Fibroblast of lung (primary cell): ENCODE data around the gene IMMP2L. TPM values are rescaled to one million over a fixed set of nuclear protein-coding genes. Genes with fewer than 3 reads are reported as not detected.

Experiments used
- DNase-seq, 2 donors: peaks; one replicate each; pipeline versions ENCODE4 v3.0.0 to v3.0.0-alpha.2; 2010; ENCODE audit warnings: low read depth in 2 of 2
- H2AFZ ChIP-seq: 2 replicates; pipeline ENCODE4 v1.5.1; 2012; ENCODE audit warnings: low read length, control low read depth, inconsistent platforms
- H3K27ac ChIP-seq: 2 replicates; pipeline ENCODE4 v1.5.1; 2011; ENCODE audit warnings: low read length, control low read depth; ENCODE audit not compliant: insufficient read depth
- H3K27me3 ChIP-seq: 2 replicates; pipeline ENCODE4 v1.5.1; 2011; ENCODE audit warnings: mild to moderate bottlenecking, low read length; ENCODE audit not compliant: control insufficient read depth, insufficient read depth
- H3K36me3 ChIP-seq: 2 replicates; pipeline ENCODE4 v1.5.1; 2011; ENCODE audit warnings: low read length; ENCODE audit not compliant: control insufficient read depth, insufficient read depth
- H3K4me1 ChIP-seq: 2 replicates; pipeline ENCODE4 v1.5.1; 2011; ENCODE audit warnings: low read length; ENCODE audit not compliant: control insufficient read depth, insufficient read depth; ENCODE audit errors: extremely low read depth
- H3K4me2 ChIP-seq: 2 replicates; pipeline ENCODE4 v1.5.1; 2011; ENCODE audit warnings: low read length, control low read depth; ENCODE audit not compliant: insufficient read depth; ENCODE audit errors: extremely low read depth
- H3K4me3 ChIP-seq, 4 experiments: fragments of 200-600 bp in 1 of 4; sonication (generic) in 1 of 4; replicated peaks in 1 of 4; 2 replicates each; pipeline ENCODE4 v1.5.1; 2011 to 2016; ENCODE audit warnings: low read length in 4 of 4, low read depth in 3 of 4, mild to moderate bottlenecking in 3 of 4, control low read depth in 2 of 4, inconsistent platforms in 1 of 4, mixed read lengths in 1 of 4; ENCODE audit not compliant: insufficient read depth in 1 of 4; ENCODE audit errors: control extremely low read depth in 1 of 4
- H3K79me2 ChIP-seq: 2 replicates; pipeline ENCODE4 v1.5.1; 2012; ENCODE audit warnings: mild to moderate bottlenecking, low read length, inconsistent platforms; ENCODE audit not compliant: control insufficient read depth, insufficient read depth
- H3K9ac ChIP-seq: 2 replicates; pipeline ENCODE4 v1.5.1; 2011; ENCODE audit warnings: mild to moderate bottlenecking, low read length, control low read depth; ENCODE audit not compliant: insufficient read depth
- H3K9me3 ChIP-seq: 2 replicates; pipeline ENCODE4 v1.5.1; 2012; ENCODE audit warnings: low read depth, low read length; ENCODE audit not compliant: control insufficient read depth, insufficient read depth
- H4K20me1 ChIP-seq: 2 replicates; pipeline ENCODE4 v1.5.1; 2011; ENCODE audit warnings: low read length; ENCODE audit not compliant: control insufficient read depth, insufficient read depth; ENCODE audit errors: extremely low read depth
- CTCF ChIP-seq, 2 donors: IDR thresholded peaks in 1 of 2; conservative IDR thresholded peaks in 1 of 2; 1 replicate in 1 of 2; 2 replicates in 1 of 2; pipeline ENCODE4 v1.5.1; 2011 to 2012; ENCODE audit warnings: low read length in 2 of 2, control low read depth in 1 of 2, inconsistent platforms in 1 of 2, low read depth in 1 of 2, mild to moderate bottlenecking in 1 of 2
- EZH2 ChIP-seq: IDR thresholded peaks from 2 replicates; pipeline ENCODE4 v1.5.1; 2012; ENCODE audit warnings: low read length, control low read depth, mild to moderate bottlenecking; ENCODE audit errors: missing control alignments
- polyA plus RNA-seq, 2 donors: library from polyadenylated mRNA; depleted of rRNA in 1 of 2; stranded (reverse) in 1 of 2; unstranded in 1 of 2; fragments of >200 nt; gene quantifications; 2 replicates each; pipeline ENCODE4 v1.2.1, GENCODE V29; 2011 to 2012; ENCODE audit warnings: missing spikeins in 1 of 2
- total RNA-seq: library from RNA; depleted of rRNA; stranded (reverse); fragments of >200 nt; gene quantifications from 2 replicates; pipeline ENCODE4 v1.2.1, GENCODE V29; 2014

Gene IMMP2L
- total and polyA plus RNA-seq, 2 donors (not counting 1 experiment from before 2014, with no cell fraction given) = 6.9 to 14.4 TPM

GRCh38 chr7:111071556-111071955 lies 490.7 kb downstream of the IMMP2L start:
- H3K4me2 ChIP-seq = no peak overlapping the region
- no peaks in the 10 kb centered on the region for H4K20me1 ChIP-seq
- no peak overlapping the region for H3K9ac ChIP-seq
- H3K36me3 ChIP-seq = no peaks in the 10 kb centered on the region
- no peak overlapping the region for H3K27ac ChIP-seq
- H3K79me2 ChIP-seq = no peaks in the 10 kb centered on the region
- H3K27me3 ChIP-seq = no peaks in the 10 kb centered on the region
- no peak overlapping the region for H3K4me3 ChIP-seq
- no peak overlapping the region for H2AFZ ChIP-seq
- H3K9me3 ChIP-seq = no peaks in the 10 kb centered on the region
- DNase-seq = no peak
- H3K4me1 ChIP-seq = no peaks in the 10 kb centered on the region
- TF ChIP-seq CTCF (conservative IDR thresholded peaks at IDR 0.05 in 1 of 2, IDR thresholded peaks at IDR 0.05 in 1 of 2; ENCODE audit: low read depth in 1 of 2, low read length in 2 of 2) = no peak
- no peak for TF ChIP-seq EZH2

- TF ChIP-seq EZH2 (no peak), CTCF (conservative IDR thresholded peaks at IDR 0.05 in 1 of 2, IDR thresholded peaks at IDR 0.05 in 1 of 2; ENCODE audit: low read depth in 1 of 2, low read length in 2 of 2) (no peak)
Measured at GRCh38 chr7:111068618-111069017, 493.7 kb downstream of the IMMP2L start.

GRCh38 chr7:111067682-111068081 lies 494.6 kb downstream of the IMMP2L start:
- Histone ChIP-seq H3K9ac (no peak overlapping the region), H3K9me3 (no peaks in the 10 kb centered on the region), H4K20me1 (no peaks in the 10 kb centered on the region), H3K36me3 (no peaks in the 10 kb centered on the region), H3K4me2 (no peak overlapping the region), H3K79me2 (no peaks in the 10 kb centered on the region), H3K27ac (no peak overlapping the region), H3K4me1 (no peaks in the 10 kb centered on the region), H3K4me3 (no peak overlapping the region), H3K27me3 (no peaks in the 10 kb centered on the region), H2AFZ (no peak overlapping the region)
- TF ChIP-seq EZH2 (no peak), CTCF (conservative IDR thresholded peaks at IDR 0.05 in 1 of 2, IDR thresholded peaks at IDR 0.05 in 1 of 2; ENCODE audit: low read depth in 1 of 2, low read length in 2 of 2) (no peak)
- DNase-seq = no peak

More at GRCh38 chr7:111068618-111069017, 493.7 kb downstream of the IMMP2L start:
- no peak overlapping the region for H3K27ac ChIP-seq
- H3K4me3 ChIP-seq = no peak overlapping the region
- no peak overlapping the region for H3K9ac ChIP-seq
- no peaks in the 10 kb centered on the region for H4K20me1 ChIP-seq
- DNase-seq = no peak
- no peak overlapping the region for H2AFZ ChIP-seq
- H3K79me2 ChIP-seq = no peaks in the 10 kb centered on the region
- H3K4me2 ChIP-seq = no peak overlapping the region
- no peaks in the 10 kb centered on the region for H3K36me3 ChIP-seq
- no peaks in the 10 kb centered on the region for H3K4me1 ChIP-seq
- no peaks in the 10 kb centered on the region for H3K9me3 ChIP-seq
- no peaks in the 10 kb centered on the region for H3K27me3 ChIP-seq
